CD4-positive, alpha-beta T cell treated with Interleukin-17A for 4 hours (primary cell): ENCODE results near the gene SAP30.

Experiments used
- DNase-seq: peaks from one replicate; pipeline ENCODE4 v3.0.0-alpha.2; 2020; ENCODE audit warnings: mixed read lengths

Gene SAP30, protein sequence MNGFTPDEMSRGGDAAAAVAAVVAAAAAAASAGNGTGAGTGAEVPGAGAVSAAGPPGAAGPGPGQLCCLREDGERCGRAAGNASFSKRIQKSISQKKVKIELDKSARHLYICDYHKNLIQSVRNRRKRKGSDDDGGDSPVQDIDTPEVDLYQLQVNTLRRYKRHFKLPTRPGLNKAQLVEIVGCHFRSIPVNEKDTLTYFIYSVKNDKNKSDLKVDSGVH

DNA sequence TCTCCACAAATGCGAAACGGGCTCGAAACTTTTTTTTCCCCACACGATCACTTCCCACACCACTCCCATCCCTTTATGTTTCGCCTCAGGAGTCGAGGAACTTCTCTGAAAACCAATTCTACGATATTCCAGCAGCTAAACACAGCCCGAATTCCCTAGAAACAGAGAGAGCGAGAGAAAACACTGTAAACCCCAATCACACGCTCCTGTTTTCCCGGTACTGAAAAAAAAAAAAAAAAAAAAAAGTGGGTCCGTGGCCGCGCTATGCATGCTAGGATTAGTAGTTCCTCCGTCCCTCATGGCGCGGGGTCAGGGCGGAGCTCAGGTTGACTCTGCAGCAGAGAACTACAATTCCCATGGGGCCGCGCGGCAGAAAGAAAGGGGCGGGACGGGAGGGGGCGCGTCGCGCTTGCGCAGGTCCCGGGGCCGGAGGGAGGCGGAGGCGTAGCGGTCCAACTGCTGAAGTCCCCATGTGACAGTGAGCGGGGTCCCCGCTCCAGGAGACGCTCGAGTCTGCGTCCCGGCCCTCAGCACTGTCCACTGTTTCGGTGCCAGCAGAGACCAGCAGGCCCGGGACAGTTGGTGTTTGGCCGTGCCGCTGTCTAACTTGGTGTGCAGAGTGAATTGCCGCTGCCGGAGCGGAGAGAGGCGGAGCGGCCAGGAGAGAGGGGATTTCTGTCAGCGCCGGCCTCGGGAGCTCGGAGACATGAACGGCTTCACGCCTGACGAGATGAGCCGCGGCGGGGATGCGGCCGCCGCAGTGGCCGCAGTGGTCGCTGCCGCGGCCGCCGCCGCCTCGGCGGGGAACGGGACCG, at the start of gene SAP30:
Gene SAP30, plus strand, starts transcription at position 478 of the 815 bp plus-strand sequence. Its CDS starts 229 bp downstream, at position 707.
- DNase-seq: peak; percentile 98

DNA sequence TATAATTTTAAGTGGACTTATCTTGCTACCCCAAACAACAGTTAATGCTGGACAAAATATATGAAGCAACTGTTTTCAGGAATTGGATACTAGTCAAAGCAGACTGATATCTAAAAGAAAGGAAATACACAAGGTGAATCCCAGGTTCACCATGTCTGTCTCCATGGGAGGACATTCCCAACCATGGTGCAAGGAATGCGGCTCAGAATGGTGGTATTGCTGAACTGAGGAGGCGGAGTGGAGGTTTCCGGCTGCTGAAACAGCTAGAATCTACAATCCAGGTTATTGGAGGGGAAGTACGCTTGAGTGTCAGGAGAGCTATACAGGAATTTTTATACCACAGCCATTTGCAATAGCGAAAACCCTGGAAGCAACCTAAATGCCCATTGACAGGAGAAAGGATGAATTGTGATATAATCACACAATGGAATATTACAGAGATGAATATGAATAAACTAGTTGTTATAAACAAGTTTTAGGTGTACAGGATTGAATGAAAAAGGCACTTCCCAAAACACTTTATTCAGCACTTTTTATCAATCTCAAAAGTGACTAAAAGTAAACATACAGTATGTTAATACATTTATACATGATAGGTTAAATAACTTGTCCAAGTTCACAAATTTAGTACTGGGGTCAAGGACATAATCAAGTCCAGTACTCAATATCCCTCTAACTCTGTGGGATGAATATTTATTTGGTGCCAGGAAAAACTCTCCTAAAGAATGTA, 45.6 kb upstream of the SAP30 start:
- DNase-seq: no peak

- DNase-seq: no peak
Observed at GRCh38 chr4:173328236-173328901, 42.4 kb upstream of the SAP30 start.

- no peak for DNase-seq
Observed at GRCh38 chr4:173330590-173330989, 40.2 kb upstream of the SAP30 start.

GRCh38 chr4:173332021-173332487, 38.7 kb upstream of the SAP30 start:
- DNase-seq: no peak

GRCh38 chr4:173332963-173333657, 37.6 kb upstream of the SAP30 start:
- peak; percentile 56 for DNase-seq

- DNase-seq: peak; percentile 67
Observed at GRCh38 chr4:173333658-173334084, 37.1 kb upstream of the SAP30 start.

- peak; percentile 100 for DNase-seq
Observed at GRCh38 chr4:173334085-173334890, 36.5 kb upstream of the SAP30 start, which contains the start of gene HMGB2. HMGB2 (minus strand) TSS chr4:173334358; CDS start chr4:173333649, 709 bp downstream.

DNA sequence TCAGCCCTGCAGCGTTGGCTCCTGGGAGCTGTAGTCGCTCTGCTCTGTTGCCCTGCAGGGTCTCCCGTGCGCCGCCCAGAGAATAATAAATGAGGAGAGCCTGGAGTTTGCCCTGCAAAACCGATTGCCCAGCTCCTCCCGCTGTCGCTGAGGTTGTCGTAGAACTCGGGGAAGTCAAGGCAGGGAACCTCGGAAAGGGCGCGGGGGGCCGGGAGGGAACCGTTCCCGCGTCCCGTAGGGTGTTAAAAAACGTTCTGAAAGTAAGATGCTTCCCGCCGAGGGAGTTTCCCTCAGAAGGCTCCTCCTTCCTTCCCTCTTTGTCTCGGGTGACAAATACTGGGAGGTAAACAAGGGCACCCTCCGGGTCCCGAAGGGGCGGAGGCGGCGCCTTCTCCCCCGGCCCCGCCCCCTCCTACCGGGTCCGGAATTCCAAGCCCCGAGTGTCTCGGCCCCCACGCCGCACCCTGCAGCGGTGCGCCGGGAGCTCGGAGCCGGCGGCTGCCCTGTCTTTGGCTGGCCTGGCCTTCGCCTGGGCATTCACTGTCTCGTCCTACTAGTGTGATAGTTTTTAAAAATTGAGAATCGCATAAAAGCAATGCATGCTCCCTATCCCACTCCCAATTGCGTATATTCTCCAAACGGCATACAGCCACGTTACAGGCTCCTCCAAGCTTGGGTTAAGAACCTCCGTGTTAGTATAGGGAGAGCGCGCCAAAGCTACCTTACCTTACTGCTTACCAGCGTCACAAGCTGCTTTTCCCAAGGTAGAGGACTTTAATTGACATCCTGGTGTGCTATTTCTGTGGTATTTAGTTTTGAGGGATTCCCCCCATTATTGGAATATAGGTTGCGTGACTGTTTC, 35.6 kb upstream of the SAP30 start:
- peak; percentile 48 for DNase-seq

GRCh38 chr4:173337463-173337862, 33.3 kb upstream of the SAP30 start:
- no peak for DNase-seq

DNA sequence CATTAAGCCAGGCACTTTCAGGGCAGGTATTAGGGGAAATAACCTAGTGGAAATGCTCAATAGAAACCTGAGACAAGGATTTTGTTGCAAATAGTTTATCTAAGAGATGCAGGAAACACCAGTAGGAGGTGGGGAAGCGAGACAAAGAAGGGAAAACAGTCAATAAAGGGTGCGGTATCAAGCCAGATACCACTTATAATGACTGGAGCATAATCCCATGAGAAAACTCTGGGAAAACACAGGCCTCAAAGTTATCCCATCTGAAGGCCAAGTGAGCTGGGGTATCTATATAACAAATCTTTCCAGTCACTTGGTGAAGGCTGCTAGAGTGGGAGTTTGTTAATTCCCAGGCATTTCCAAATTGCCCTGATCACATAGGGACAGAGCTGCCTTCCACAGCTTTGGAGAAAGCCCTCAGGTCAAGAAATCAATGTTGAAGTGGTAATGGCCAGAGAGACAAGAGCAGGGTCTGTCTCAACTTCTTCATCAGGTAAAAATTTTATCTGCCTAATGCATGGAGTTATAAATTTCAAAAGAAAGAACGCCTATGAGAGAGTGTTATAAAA, 26.8 kb upstream of the SAP30 start:
- DNase-seq: no peak

- no peak for DNase-seq
Observed at GRCh38 chr4:173345648-173346047, 25.1 kb upstream of the SAP30 start.

DNA sequence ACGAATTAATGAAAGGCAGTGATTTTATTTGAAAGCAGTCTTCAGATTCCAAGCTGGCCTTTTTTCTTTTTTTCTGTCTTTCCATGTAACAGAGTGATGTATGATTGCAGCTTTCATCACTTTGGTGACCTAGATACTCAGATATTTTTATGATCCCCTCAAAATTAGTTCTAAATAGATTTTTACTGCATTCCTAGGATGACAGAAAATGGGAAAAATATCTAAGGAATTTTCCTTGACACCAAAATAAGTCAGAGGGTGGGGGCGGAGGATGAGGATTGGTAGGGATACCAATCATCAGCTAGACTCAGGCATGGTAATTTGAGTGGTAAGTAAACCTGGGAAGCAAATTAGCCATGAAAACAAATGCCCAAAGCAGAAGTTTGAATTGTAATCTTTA, 24.7 kb upstream of the SAP30 start:
- no peak for DNase-seq

GRCh38 chr4:173347467-173347866, 23.3 kb upstream of the SAP30 start:
- DNase-seq: no peak

GRCh38 chr4:173357939-173358338, 12.8 kb upstream of the SAP30 start:
- no peak for DNase-seq

DNA sequence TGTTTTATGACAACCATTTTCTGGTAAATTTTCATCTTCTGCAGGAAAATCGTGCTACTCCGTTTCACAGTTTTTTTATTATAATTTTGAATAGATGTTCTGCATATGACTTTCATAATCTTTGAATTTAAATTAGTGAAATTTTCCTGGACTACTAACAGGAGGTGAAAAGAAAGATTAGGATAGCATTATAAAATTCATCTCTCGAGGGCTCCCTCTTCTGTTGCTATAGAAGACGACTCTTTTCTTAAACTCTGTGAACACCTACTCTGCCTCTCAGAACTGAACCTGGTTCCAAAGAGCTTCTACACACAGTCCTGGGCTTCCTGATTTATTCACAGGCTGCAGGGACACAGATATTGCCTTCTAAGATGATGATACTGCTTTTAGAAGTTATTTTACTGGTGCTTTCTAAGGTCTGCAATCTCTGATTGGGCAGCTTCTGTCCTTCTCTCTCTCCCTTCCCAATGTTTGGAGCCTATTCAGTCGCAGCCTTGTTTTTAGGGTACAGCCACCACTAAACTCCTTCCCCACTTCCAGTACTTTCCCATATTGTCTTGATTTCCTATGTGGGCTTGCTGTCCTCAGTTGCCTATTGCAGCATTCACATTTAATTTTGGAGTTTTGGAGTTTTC, 10.1 kb upstream of the SAP30 start:
- no peak for DNase-seq

DNA sequence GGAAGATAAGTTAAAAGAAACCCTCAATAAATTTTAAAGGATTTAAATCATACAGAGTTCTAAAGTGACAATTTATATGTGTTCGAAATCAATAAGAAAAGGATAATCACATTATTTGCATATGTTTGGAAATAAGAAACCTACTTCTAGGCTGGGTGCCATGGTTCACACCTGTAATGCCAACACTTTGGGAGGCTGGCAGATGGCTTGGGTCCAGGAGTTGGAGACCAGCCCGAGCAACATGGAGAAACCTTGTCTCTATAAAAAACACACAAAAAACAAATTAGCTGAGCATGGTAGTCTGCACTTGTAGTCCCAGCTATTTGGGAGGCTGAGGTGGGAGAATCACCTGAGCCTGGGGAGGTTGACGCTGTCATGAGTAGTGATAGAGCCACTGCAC, 8.1 kb upstream of the SAP30 start:
- DNase-seq: no peak

- peak; percentile 28 for DNase-seq
Observed at GRCh38 chr4:173365359-173365996, 5.3 kb upstream of the SAP30 start.

DNA sequence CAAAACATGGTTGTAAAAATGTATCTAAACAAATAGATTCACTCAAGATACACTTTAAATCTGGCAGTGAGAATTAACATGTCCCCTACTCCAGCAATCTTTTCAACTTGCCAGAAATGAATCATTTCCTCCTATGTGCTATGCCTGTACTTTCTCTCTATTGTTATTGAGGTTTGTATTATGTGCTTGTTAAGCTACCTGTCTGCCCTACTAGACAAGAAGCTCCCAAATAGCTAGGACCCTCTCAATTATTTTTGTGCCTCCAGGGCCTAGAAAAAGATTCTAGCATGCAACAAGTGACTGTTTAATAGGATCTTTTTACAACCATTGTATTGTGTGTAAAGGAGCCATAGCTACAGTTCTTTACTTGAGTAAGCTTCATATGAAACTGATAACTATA, 3.5 kb upstream of the SAP30 start:
- DNase-seq: no peak
